ENCODE measurements around the gene DSCAM.

DNA sequence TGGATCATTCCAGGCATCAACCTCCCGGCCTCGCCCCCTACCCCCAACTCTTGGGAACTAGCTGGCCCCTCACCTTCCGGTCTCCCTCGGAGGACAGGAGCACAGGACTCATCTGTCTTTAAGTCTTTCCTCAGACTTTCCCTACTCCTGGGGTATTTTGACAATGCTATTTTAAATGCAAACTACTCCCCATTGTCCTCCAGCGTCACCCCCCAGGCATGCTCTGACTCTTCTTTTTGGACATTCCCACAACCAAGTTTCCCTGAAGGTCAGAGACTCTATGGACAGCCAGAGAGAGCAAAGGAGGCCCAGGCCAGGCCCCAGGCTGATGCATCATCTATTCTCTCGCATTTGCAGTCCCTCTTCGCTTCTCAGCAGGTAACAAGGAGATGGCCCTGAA lies 555.4 kb downstream of the DSCAM start:
- TF ChIP-seq CTCF (IDR thresholded peaks at IDR 0.05) (no peak), POLR2A (IDR thresholded peaks at IDR 0.05) (no peak)

All from Peyer's patch (tissue), 4 donors.